HG03066 (cell line): ENCODE data around the gene STIM1.
"Not testable (repeated sequence)": the region's sequence is repeated elsewhere in the genome, so short reads cannot be mapped to it uniquely, and the experiment has no call there.

ENCODE experiments used
- ATAC-seq: cut with Tn5 transposase; IDR thresholded peaks from one replicate; pipeline ENCODE4 v1.9.1; 2021; ENCODE audit warnings: low read depth; ENCODE audit not compliant: unreplicated experiment

The STIM1 gene

DNA sequence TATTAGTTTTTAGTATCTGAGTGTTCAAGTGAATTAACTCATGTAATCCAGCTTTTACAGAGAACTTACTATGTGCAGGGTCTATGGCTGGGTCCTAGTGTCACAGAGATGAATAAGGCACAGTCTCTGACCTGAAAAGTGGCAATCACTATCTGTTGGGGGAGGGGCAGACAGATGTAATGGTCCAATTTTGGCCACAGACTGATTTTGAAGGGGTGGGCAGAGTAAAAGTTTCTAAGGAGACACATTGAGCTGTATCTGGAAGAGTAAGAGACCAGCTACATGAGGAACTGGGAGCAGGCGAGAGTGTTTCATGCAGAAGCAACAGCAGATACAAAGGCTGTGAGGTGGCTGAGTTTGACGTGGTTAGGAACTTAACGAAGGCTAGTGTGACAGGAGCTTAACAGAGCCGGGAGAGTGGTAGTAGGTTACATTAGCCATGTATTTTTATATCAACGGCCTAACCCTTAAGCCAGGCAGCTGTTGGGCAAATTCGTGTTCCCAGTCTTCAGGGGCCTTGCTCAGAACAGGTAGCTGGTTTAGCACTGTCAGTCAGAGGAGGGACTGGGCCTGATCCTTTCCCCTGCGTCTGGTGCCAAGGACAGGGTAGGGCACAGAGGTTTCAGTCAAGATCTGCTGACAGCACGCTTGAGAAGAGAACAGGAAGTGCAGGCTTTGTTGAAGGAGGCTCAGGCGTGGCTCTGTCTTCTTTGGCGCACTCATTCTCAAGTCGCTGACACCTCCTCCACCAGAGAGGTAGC lies 1.4 kb upstream of the STIM1 start:
- peak; percentile 40 for ATAC-seq

DNA sequence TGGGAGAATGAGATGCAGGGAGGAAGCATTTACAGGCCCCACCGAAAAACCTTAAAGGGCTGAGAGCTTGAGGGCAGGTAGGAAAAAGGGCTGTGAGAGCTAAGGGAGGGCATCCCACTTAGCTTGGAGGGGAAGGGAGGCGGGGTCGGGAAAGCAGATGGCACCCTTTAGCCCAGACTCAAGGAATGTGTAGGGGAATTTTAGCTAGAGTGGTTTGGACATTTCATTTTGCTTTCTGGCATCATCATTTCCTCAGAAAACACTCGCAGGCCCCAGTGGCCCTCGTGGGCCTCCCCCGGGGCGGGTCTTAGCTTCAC lies 846 bp upstream of the STIM1 start:
- ATAC-seq: no peak

DNA sequence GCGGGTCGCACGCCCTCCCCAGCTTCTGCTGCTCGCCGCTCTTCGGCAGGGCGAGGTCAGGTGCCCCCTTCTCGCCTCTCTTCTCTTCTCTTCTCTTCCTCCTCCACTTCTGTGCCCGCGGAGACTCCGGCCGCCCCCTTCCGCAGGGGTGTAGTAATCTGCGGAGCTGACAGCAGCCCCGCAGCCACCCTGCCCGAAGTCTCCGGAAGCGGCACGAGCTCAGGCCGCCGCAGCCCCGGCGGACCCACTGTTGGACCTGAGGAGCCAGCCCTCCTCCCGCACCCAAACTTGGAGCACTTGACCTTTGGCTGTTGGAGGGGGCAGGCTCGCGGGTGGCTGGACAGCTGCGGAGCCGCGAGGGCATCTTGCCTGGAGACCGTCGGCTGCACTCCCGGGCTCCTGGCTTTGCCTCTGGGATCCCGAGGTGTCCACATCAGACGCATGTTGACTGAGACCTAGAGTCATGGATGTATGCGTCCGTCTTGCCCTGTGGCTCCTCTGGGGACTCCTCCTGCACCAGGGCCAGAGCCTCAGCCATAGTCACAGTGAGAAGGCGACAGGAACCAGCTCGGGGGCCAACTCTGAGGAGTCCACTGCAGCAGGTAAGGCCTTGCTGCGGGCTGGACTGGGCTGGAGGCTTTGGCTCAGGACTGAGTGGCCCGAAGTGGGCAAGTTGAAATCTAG lies 486 bp downstream of the STIM1 start:
- peak; percentile 8 for ATAC-seq

DNA sequence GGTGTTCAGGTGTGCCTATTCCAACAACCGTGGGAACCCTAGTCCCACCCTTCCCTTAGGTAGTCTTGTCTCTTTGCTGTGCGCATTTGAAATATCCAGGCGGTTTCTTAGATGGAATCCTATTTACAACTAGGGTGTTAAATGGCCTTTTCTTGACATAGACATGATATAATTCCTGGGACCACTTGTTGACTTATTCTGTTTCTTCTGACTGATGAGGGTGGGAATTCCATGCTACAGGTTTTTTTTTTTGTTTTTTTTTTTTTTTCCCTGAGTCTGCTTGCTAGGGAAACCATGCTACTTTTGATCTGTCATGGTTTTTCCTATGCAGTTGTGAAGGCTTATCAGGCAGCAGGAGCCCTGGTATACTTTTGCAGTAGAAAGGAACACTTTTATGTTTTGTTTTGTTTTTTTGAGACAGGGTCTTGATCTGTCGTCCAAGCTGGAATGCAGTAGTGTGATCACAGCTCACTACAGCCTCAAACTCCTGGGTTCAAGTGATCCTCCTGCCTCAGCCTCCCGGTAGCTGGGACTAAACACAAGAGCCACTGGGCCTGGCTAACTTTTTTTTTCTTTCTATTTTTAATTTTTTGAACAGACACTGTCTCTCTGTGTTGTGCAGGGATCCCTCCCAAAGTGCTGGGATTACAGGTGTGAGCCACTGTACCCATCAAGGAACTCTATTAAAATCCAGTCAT lies 1.5 kb downstream of the STIM1 start:
- no peak for ATAC-seq

DNA sequence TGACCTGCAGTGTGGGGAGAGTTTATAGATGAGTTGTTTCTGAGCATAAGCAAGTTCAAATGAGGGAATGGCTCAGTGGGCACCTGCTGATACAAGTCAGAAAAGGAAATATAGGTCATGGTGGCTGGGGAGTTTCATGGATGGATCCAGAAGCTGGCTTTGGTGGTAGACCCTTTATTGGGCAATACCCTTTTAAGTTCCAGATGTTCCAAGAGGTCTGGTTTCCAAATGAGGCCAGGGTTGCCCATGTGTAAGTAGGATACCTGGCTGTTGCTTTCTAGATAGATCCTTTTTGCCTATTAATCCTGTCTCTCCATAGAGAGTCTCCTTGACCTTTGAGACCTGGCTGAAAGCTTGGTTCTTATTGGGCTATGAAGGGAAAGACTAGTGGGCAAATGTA lies 2.2 kb downstream of the STIM1 start:
- no peak for ATAC-seq

DNA sequence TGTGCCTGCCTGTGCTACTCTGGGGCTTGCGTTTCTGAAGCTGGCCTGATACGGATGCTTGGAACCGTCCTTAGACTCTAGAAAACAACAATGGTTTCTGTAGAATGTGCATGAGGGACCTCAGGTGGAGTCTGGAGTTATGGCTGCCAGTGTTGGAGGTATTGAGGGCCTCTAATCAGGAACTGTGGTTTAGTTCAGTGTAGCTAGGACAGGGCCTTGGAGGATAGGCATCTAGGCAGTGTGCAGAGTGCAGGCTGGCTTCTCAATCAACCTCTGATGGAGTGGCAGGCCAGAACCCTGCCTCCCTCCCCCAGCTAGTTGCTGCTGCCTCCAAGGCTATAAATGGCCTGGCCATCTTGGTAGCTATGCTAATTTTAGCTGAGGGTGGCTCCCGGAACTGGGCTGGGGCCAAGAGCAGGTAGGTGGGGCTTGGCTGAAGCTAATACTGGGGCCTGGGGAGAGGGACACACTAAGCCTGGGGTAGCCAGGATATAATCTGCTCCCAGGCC lies 4.0 kb downstream of the STIM1 start:
- peak; percentile 41 for ATAC-seq

DNA sequence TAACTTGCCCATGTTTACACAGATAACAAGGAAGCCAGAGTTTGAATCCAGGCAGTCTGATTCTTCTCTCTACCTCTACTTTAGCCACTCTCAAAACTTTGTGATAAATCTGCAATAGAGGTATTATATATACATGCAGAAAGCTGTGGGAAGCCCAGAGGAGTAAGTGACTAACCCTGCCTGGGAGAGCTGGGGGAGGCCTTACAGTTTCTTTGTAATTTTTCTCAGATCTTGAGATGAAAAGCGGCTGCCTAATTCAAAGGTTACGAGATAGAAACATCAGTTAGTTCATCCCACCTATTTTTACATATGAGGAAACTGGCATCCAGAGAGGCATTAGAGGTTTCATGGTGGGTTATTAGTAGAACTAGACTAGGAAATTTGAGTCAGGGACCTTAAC lies 4.9 kb downstream of the STIM1 start:
- no peak for ATAC-seq

DNA sequence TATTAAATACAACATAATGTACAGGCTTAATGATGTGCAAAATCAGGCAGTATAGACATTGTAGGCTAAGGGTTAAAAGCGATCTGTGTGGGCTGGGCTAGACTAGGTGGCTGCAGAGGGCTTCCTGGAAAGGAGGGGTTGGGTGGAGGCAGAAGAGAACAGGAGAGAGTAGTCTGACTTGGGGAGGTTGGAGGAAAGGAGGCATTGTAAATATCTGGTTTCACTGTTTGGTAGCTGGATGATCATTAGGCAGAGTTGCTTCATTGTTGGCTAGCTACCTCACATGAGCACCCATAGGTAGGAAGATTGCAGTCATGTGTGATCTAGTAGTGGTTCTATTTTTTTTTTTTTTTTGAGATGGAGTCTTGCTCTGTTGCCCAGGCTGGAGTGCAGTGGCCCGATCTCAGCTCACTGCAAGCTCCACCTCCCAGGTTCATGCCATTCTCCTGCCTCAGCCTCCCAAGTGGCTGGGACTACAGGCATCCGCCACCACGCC lies 5.5 kb downstream of the STIM1 start:
- ATAC-seq: not testable (repeated sequence)

DNA sequence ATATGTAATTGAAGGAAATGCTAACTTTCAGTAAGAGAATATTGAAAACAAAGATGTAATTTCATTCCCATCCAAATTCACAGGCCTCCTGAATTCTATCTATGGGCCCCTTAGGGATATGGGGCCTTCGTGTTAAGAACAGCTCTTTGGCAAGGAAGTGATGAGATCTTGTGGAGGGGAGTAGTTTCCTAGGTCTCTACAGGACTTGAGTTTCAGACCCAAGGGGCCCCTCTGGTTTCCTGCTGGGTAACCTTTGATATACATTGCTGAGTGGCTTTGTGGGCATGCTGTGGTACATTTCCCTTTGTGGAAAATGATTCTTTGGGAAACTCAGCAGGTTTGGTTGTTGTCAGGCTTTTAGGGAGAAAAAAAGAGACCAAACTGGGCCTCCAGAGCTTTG lies 6.2 kb downstream of the STIM1 start:
- ATAC-seq: no peak

DNA sequence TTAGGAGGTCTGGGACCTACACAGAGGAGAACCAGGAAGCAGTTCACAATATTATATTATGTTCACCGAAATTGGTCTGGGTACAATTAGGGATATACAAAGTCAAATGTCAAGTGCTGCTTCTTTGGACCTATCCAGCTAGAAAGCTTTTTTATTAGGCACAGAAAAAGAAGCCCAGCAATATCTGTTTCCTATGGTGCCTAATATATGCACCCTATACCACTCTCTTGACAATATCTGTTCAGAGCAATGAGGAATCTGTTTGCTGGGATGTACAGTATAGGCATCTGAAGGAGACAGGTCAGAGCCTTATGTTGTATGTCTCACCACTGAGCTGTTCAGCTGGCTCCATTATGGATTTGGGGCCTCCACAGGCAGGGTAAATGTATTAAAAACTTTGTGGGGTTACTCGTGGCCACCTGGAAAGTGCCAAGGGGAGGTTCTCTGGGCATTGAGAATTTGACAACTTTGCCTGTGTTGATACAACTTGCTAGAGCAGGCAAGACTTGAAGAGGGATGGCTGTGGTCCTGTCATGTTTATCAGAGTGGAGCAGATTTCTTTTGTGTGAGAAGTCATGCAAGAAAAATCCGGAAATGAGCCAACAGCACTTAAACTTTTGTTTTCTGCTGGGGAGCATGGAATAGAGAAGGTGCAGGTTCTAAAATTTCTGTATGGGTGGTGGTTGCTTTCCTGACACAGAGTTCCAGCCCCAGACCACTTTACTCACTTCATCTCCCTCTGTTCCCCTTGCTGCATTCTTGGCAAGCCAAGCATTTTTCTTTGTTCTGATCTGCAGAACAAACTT lies 10.1 kb downstream of the STIM1 start:
- ATAC-seq: no peak

DNA sequence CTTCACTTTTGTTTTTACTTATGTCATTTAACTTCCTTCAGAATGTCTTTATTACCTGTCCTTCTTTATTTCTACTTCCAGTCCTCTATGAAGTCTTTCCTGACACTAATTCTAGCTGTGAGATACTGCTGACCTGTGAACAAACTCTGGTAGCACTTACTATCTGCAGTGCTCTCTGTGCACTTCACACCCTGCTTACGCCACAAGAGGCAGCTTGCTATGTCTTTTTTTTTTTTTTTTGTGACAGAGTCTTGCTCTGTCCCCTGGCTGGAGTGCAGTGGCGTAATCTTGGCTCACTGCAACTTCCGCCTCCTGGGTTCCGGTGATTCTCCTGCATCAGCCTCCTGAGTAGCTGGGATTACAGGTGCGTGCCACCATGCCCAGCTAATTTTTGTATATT lies 10.7 kb downstream of the STIM1 start:
- peak; percentile 48 for ATAC-seq

DNA sequence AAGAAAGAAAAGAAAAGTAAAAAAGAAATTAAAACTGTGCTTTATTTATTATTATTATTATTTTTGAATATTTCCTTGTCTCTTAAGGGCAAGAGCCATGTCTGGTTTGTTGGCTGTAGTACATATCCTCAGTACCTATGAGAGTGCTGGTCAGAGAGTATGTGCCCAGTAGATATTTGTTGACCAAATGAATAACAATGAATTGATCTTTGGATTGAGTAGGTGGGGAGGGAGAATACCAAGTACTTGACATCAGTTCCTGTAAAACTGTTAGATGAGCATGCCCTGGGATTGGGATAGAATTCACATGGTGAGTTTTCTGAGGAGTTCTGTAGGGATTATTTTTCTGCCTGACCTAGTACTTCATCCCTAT lies 11.4 kb downstream of the STIM1 start:
- no peak for ATAC-seq

DNA sequence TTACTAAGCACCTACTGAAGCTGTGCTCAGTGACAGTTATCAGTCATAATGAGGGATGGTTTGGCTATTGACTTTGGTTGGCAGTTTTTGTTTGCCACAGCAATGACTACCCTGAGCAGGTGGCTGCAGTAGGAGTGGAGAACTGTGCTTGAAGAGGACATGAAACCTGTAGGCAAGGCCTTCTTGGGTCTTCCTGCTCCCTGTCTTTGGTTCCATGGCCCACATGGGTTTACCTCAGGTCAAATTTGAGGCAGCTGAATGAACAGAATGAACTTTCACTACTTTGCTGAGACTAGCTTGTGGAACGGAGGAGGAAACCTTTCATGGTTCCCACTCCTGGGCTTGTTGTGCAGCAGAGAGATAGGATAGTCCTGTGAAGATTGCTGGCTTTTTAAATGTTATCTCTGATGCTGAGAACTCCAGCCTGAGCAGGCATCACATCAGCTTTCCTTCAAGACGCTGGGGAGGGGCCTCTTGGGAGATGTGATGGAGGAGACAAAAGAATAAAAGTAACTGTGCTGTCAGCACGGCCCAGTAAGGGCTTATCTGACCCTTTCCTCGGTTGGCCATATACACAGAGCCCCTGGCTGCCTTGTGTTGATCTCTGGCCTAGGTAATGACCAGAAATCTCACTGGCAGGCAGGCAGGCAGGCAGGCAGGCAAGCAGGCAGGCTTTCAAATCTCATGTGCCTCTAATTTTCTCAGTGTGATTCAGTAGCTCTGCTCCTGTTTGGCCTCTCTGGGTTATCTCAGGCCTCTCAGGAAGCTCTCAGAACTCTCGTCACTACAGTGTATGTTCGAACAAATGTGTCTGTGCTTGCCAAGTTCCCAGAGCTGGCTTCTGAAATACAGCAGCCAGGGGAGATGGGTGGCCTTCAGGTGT lies 12.0 kb downstream of the STIM1 start:
- ATAC-seq: peak; percentile 55

DNA sequence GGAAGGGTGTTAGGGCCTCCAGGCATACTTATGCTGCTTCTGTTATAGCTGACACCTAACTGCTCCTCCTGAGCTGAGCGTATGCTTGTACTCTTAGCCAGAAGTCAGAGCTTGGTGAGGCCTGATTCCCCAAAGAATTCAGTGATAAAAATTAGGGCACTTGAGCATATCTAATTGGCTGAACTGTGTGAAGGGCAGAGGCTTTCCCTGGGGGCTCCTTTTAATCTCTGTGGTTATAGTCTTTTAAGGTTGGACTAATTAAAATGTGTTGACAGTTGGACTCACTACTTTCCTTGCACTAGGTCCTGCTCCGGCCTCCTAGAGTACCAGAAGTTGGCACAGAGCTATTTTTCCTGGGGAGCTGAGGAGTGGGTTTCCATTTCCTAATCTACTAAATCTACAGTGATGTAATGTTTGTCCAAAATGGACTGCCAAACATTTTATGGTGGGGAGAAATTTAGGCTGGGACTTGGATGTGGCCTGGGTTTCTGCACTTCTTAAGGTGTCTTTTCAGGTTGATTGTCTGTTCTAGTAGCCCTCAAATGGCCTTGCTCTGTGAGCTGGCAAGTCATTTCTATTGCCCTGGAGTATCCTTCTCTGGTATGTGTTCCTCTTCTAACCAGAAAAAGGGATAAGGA lies 18.4 kb downstream of the STIM1 start:
- no peak for ATAC-seq

DNA sequence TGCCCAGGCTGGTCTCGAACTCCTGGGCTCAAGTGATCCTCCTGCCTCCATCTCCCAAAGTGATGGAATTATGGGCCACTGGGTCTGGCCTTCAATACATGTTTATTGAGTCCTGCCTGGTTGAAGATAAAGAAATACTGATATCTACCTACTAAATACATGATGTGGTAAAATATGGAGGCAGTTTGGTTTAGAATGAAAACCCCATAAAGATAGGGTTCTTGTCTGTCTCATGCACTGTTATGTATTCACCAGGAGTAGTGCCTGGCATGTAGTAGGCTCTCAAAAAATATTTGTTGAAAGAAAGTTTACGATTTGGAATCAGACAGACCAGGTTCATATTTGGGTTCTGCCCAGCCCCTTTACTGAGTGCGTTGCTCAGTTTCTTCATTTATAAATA lies 21.1 kb downstream of the STIM1 start:
- no peak for ATAC-seq

DNA sequence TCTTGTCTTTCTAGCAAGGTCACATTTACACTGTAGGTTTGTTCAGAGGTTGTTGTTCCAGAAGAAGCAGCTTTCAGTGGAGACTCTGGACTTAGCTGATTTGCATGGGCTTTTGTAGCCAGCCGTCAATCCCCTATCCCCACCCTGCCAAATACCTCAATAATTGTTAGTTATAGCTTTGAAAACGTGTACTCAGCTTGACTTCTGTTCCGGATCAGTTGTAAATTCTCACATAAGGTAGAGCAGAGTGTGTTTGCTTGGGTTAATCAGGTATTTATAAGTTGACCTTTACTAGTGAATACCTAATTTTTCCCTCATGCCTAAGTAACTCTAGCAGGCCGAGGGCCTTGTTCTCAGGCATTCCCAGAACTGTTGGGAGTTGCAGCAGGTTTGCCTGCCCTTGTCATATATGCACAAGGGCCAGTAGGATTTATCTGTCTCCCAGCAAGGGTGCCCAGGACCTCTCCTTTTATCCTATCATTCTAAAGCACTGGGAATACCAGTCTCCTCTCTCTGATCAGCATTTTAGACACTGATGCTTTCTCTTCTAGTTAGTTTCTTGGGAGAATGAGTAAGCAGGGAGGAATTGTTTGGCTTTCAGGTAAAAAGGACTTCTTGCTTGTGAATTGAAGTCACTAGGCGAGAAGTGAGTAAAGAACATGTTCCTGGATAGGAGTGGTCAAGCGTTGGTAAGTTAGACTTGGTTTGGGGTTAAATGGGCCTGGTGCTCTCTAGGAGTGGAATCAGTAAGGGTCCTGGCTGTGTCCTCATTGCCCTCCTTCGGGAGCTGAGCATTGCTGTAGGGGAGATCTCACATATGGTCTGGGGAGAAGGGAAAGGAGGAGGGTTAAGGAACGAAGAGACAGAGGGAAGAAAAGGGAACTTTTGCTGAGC lies 22.1 kb downstream of the STIM1 start:
- no peak for ATAC-seq

DNA sequence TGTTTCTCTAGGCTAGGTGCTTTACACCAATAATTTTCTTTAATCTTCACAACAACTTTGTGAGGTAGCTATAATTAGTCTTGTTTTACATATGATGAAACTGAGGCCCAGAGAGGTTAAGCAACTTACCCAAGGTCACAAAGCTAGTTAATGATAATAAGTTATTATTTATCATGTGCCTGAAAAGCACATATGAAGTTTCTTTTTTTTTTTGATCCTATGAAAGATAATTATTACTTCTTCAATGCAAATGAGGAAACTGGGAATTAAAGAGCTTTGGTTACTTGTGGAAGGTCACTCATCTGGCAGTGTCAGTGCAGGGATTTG lies 22.8 kb downstream of the STIM1 start:
- no peak for ATAC-seq

DNA sequence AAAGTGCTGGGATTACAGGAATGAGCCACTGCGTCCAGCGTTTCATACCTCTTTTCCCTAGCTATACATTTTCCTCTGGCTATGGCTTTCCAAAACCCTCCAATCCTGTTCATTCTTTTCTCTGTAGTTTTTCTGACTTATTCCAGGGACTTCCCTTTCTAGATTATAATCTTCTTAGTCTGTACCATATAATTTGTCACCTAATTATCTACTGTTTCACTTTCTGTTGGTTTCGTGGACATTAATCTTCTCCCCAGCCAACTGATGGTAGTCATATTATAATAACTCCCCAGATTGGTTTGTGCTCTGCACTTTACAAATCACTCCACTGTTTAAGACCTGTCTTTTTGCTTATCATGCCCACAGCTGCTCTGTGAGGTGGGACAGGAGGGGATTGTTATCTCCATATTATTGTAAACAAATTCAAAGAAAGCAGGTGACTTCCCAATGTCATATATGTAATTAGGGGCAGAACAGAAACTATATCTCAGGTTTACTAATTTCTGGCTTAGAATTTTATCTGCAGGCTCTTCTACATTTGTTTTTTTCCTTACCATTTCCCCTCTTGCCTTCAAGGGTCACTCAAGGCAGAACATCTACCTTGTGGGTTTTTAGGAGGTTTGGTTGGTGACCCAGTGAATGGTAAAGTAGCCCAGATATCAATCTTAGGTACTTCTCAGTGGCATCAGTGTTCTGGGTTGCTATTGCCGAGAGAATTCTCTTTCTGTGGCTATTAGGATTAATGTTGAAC lies 23.9 kb downstream of the STIM1 start:
- peak; percentile 30 for ATAC-seq
